AG20443 (cell line): Measurements from ENCODE around the gene TUBGCP5.
"Not testable (repeated sequence)": the region's sequence is repeated elsewhere in the genome, so short reads cannot be mapped to it uniquely, and the experiment has no call there.

Experiments
- DNase-seq: peaks from one replicate; pipeline ENCODE4 v3.0.0; 2012; ENCODE audit warnings: low spot score, mixed read lengths

TUBGCP5 gene

DNA sequence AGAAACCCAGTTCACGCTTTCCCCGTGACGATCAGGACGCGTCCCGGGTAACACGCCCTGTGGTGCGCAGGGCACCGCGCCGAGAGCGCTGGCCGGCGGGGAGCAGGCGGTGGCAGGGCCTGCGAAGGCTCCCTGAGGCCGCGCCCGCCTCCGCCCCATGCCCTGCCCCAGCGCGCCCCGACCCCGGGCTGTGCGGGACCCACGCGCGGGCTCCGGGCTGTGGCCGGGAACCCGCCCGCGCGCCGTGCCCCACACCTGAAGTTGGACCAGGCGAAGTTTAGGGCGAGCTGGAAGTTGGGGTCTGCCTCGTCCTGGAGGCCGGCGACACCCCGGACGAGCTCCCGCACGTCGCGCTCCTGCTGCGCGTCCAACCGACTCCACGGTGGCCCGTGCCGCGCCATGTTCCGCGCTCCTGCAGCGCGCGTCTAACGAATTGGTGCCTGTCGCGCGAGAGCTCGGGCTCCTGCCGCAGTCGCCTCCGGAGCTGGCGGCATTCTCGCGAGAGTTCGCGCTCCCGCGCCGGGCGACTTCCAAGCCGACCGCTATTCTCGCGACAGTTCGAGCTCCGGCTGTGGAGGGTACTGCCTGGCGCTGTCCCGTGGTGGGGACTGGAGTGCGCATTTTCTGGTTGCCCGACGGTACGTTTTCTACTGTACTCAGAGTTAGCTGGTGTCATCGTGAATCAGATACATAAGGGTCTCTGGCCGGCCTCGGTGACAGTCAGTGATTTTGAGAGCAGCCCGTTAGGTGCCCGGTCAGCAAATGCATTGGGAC lies at the start of gene TUBGCP5:
TUBGCP5 (minus strand) TSS at position 427 of the 774 bp plus-strand sequence; CDS start at position 401, 26 bp downstream.
- peak; percentile 98 for DNase-seq

DNA sequence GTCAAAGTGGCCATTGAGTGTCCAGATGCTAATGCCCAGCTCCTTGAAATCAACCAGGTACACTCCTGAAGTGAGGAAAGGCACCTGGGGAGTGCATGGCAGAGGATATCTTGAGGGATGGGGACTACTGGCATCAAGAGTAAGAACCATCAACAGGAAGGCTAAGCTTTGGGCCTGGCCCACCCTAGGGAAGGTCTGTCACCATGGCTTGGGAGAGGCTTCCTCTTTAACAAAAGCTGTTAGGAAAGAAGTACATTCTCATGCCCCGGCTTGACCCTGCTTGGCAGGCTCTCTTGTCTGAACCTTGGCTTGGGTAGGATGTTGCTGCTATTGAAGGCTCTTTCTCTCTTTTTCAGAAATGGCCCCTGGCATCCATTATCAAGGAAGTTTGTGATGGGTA lies 43.7 kb upstream of the TUBGCP5 start:
- DNase-seq, result no peak

DNA sequence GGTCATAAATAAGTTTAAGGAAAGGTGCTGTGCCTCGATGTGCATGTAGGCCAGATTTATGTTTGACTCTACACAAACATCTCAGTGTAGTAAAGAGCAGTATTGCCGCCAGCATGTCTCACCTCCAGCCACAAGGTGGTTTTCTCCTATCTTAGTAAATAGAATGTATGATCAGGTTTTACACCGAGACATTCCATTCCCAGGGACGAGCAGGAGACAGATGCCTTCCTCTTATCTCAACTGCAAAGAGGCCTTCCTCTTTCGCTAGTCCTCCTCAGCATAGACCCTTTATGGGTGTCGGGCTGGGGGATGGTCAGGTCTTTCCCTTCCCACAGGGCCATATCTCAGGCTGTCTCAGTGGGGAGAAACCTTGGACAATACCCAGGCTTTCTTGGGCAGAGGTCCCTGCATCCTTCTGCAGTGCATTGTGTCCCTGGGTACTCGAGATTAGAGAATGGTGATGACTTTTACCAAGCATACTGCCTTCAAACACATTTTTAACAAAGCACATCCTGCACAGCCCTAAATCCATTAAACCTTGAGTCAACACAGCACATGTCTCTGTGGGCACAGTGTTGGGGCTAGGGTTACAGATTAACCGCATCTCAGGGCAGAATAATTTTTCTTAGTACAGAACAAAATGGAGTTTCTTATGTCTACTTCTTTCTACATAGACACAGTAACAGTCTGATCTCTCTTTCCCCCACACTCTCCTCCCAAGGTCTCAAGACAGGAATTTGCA lies 42.8 kb upstream of the TUBGCP5 start:
- not testable (repeated sequence) for DNase-seq

- DNase-seq, result no peak
Measured at GRCh38 chr15:23081271-23081670, 41.9 kb upstream of the TUBGCP5 start.

DNA sequence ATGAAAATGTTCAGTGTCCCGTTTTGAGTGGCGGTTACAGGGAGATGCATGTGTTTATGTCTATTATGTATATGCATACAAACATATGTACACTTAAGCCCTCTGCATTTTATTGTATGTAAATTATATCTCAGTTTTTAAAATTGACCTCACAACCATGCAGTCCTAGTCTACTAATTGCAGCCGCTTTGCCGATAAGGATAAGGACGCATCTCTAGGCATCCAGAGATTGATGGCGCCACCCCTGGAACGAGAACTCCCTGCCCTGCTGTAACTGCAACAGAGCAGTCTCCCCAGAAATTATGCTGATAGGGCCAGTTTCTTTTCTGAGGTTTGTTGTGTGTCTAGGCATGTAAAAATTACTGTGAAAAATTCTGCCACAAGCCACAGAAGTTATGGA lies 40.4 kb upstream of the TUBGCP5 start:
- DNase-seq, result no peak

- no peak for DNase-seq
Measured at GRCh38 chr15:23075927-23076326, 36.6 kb upstream of the TUBGCP5 start.

GRCh38 chr15:23074684-23075083 lies 35.3 kb upstream of the TUBGCP5 start:
- no peak for DNase-seq

GRCh38 chr15:23073890-23074646 lies 34.7 kb upstream of the TUBGCP5 start:
- no peak for DNase-seq

DNA sequence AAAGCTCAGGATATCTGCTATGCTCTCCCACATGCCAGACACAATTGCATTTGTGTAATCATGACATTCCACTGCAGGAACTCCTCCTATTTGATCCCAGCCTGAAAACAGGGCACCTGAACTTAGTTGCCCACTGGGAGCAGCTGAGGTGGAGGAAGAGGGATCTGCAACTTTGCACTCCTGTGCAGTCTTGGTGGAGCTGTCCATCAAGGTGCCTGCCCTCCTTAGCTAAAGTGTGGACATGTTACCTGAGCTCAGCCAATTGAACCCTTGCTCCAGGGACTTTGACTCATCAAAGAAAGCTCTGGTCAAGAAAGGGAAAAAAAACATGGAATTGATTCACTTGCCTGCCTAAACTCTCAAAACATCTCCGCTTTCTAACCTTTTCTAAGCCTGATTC lies 33.3 kb upstream of the TUBGCP5 start:
- no peak for DNase-seq

GRCh38 chr15:23069496-23070166 lies 30.3 kb upstream of the TUBGCP5 start:
- DNase-seq, result no peak

- no peak for DNase-seq
Measured at GRCh38 chr15:23067416-23067815, 28.0 kb upstream of the TUBGCP5 start.

- no peak for DNase-seq
Measured at GRCh38 chr15:23065836-23066235, 26.5 kb upstream of the TUBGCP5 start.

- DNase-seq, result no peak
Measured at GRCh38 chr15:23064156-23064555, 24.8 kb upstream of the TUBGCP5 start.

DNA sequence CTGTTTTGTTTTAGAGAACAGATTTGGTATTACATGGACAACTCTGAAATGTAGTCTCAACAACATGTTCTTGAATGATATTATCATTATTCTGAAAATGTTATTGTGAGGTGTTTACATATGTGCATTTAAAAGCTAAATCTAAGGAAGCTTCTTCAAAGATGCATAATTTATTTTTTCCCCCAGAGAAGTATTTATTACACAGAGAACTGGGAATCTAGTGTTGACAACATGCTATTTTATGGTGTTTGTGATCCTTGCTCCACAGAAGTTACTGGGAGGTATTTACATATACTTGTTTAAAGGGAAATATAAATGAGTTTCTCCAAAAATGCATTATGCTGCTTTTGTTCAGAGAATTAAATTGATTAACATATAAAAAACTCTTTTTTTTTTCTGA lies 18.3 kb upstream of the TUBGCP5 start:
- no peak for DNase-seq

GRCh38 chr15:23055316-23055715 lies 15.9 kb upstream of the TUBGCP5 start:
- DNase-seq, result no peak

GRCh38 chr15:23052522-23052921 lies 13.2 kb upstream of the TUBGCP5 start:
- DNase-seq, result no peak

DNA sequence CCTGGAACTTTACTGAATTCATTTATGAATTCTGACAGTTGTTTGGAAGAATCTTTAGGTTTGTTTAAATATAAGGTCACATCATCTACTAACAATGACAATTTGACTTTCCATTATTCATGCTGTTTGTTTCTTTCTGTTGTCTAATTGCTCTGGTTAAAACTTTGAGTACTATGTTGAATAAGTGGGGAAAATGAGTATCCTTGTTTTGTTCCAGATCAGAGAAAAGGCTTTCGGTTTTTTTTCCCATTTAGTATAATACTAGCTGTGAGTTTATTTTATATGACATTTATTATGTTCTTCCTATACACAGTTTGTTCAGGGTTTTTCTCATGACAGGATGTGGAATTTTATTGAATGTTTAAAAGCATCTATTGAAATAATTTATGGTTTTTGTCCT lies 11.3 kb upstream of the TUBGCP5 start:
- no peak for DNase-seq

GRCh38 chr15:23049984-23050628 lies 10.7 kb upstream of the TUBGCP5 start:
- DNase-seq, result no peak

GRCh38 chr15:23048572-23049282 lies 9.4 kb upstream of the TUBGCP5 start:
- not testable (repeated sequence) for DNase-seq

- not testable (repeated sequence) for DNase-seq
Measured at GRCh38 chr15:23043987-23044386, 4.6 kb upstream of the TUBGCP5 start.

- DNase-seq, result not testable (repeated sequence)
Measured at GRCh38 chr15:23043535-23043934, 4.2 kb upstream of the TUBGCP5 start.
